ENCODE data around the gene HOXD11. TPM values are rescaled to one million over a fixed set of nuclear protein-coding genes. Genes with fewer than 3 reads are reported as not detected.

HOXD11 gene
- total RNA-seq, 2 experiments from 2014 or later, result not detected

GRCh38 chr2:176146645-176147044 is 39.6 kb downstream of the HOXD11 start:
- H3K4me1 ChIP-seq (ENCODE audit: insufficient read depth, low read length, poor library complexity, severe bottlenecking), result no peaks in the 10 kb centered on the region
- no peaks in the 10 kb centered on the region for H4K20me1 ChIP-seq (ENCODE audit: insufficient read depth, low read length)
- CTCF ChIA-PET (ENCODE audit: unreplicated experiment), result no interaction called here
- H3K36me3 ChIP-seq (ENCODE audit: insufficient read depth, low read length), result no peaks in the 10 kb centered on the region
- no TSS peak for BruUV-seq (replicated peaks)
- intact Hi-C loops (cut with micrococcal nuclease; ENCODE audit: unreplicated experiment), result no loop called here
- no peak for DNase-seq (ENCODE audit: low spot score)
- H3K79me2 ChIP-seq (ENCODE audit: insufficient read depth, low read depth, low read length), result no peaks in the 10 kb centered on the region
- H3K9me3 ChIP-seq (ENCODE audit: low read length), result no peaks in the 10 kb centered on the region
- no peak for TF ChIP-seq EZH2phosphoT487 (IDR thresholded peaks at IDR 0.05; ENCODE audit: borderline replicate concordance, low read depth, low read length)
- TF ChIP-seq, protein P1, sequence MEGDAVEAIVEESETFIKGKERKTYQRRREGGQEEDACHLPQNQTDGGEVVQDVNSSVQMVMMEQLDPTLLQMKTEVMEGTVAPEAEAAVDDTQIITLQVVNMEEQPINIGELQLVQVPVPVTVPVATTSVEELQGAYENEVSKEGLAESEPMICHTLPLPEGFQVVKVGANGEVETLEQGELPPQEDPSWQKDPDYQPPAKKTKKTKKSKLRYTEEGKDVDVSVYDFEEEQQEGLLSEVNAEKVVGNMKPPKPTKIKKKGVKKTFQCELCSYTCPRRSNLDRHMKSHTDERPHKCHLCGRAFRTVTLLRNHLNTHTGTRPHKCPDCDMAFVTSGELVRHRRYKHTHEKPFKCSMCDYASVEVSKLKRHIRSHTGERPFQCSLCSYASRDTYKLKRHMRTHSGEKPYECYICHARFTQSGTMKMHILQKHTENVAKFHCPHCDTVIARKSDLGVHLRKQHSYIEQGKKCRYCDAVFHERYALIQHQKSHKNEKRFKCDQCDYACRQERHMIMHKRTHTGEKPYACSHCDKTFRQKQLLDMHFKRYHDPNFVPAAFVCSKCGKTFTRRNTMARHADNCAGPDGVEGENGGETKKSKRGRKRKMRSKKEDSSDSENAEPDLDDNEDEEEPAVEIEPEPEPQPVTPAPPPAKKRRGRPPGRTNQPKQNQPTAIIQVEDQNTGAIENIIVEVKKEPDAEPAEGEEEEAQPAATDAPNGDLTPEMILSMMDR (conservative IDR thresholded peaks at IDR 0.05; ENCODE audit: low read length), result no peak
- POLR2A ChIA-PET, result no interaction called here
- H3K4me3 ChIP-seq (ENCODE audit: low read depth, low read length, poor library complexity, severe bottlenecking), result no peak overlapping the region
- H2AFZ ChIP-seq (ENCODE audit: low read length), result no peak overlapping the region
- no peak overlapping the region for H3K27ac ChIP-seq (ENCODE audit: low read depth, low read length, poor library complexity, severe bottlenecking)
- H3K9me2 ChIP-seq (ENCODE audit: insufficient read depth, low read length), result no peaks in the 10 kb centered on the region
- H3K4me2 ChIP-seq (ENCODE audit: low read length), result no peak overlapping the region

DNA sequence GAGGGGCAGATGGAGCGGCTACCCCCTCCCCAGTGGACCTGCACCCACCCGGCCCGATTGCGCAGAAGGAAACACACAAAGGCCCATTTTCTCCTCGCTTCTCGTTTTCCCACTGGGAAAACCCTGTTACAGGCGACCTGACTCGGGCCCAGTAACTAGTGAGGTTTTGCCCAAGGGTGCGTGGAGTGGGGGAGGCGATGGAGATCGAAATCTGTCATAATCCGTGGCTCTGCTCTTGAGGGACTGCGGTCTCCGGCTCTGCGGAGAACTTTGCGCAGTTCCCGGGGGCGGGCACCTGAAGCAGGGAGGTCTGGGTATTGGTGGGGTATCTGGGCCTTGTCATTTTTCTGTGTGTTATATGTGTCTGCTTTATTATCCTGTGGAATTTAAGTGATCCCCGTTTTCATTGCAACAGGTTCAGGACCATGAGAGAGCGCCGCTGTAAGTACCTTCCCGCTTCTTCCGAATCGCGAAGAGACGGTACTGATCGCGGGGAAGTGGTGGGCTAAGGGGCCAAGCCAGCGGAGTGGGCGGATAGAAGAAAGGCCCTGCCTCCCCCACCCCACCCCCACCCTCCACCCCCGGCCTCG is 40.2 kb downstream of the HOXD11 start:
- intact Hi-C loops (cut with micrococcal nuclease; ENCODE audit: unreplicated experiment), result no loop called here
- no peaks in the 10 kb centered on the region for H4K20me1 ChIP-seq (ENCODE audit: insufficient read depth, low read length)
- no peak overlapping the region for H3K4me2 ChIP-seq (ENCODE audit: low read length)
- no peaks in the 10 kb centered on the region for H3K9me3 ChIP-seq (ENCODE audit: low read length)
- DNase-seq (ENCODE audit: low spot score), result no peak
- POLR2A ChIA-PET, result no interaction called here
- H2AFZ ChIP-seq (ENCODE audit: low read length), result no peak overlapping the region
- CTCF ChIA-PET (ENCODE audit: unreplicated experiment), result no interaction called here
- TF ChIP-seq, protein P1 (conservative IDR thresholded peaks at IDR 0.05; ENCODE audit: low read length), result no peak
- TF ChIP-seq EZH2phosphoT487 (IDR thresholded peaks at IDR 0.05; ENCODE audit: borderline replicate concordance, low read depth, low read length), result no peak
- no peak overlapping the region for H3K4me3 ChIP-seq (ENCODE audit: low read depth, low read length, poor library complexity, severe bottlenecking)
- BruUV-seq (replicated peaks), result no TSS peak
- H3K27ac ChIP-seq (ENCODE audit: low read depth, low read length, poor library complexity, severe bottlenecking), result no peak overlapping the region
- H3K36me3 ChIP-seq (ENCODE audit: insufficient read depth, low read length), result no peaks in the 10 kb centered on the region
- H3K9me2 ChIP-seq (ENCODE audit: insufficient read depth, low read length), result no peaks in the 10 kb centered on the region
- no peaks in the 10 kb centered on the region for H3K4me1 ChIP-seq (ENCODE audit: insufficient read depth, low read length, poor library complexity, severe bottlenecking)
- H3K79me2 ChIP-seq (ENCODE audit: insufficient read depth, low read depth, low read length), result no peaks in the 10 kb centered on the region

- Histone ChIP-seq H3K27ac (ENCODE audit: low read depth, low read length, poor library complexity, severe bottlenecking) (no peak overlapping the region), H3K4me1 (ENCODE audit: insufficient read depth, low read length, poor library complexity, severe bottlenecking) (no peaks in the 10 kb centered on the region), H3K9me3 (ENCODE audit: low read length) (no peaks in the 10 kb centered on the region), H3K79me2 (ENCODE audit: insufficient read depth, low read depth, low read length) (no peaks in the 10 kb centered on the region), H3K4me2 (ENCODE audit: low read length) (no peak overlapping the region), H3K36me3 (ENCODE audit: insufficient read depth, low read length) (no peaks in the 10 kb centered on the region), H3K4me3 (ENCODE audit: low read depth, low read length, poor library complexity, severe bottlenecking) (no peak overlapping the region), H4K20me1 (ENCODE audit: insufficient read depth, low read length) (no peaks in the 10 kb centered on the region), H2AFZ (ENCODE audit: low read length) (no peak overlapping the region), H3K9me2 (ENCODE audit: insufficient read depth, low read length) (no peaks in the 10 kb centered on the region)
- no TSS peak for BruUV-seq (replicated peaks)
- ChIA-PET POLR2A (no interaction called here), CTCF (ENCODE audit: unreplicated experiment) (no interaction called here)
- TF ChIP-seq, protein P1 (conservative IDR thresholded peaks at IDR 0.05; ENCODE audit: low read length), result no peak
- TF ChIP-seq EZH2phosphoT487 (IDR thresholded peaks at IDR 0.05; ENCODE audit: borderline replicate concordance, low read depth, low read length), result no peak
- intact Hi-C loops (cut with micrococcal nuclease; ENCODE audit: unreplicated experiment), result no loop called here
- no peak for DNase-seq (ENCODE audit: low spot score)
These were observed 40.9 kb downstream of the HOXD11 start for GRCh38 chr2:176147800-176148496.
